HG02571 (cell line): ENCODE results near the gene ENDOG.
A peak's percentile ranks its signal among the peaks of the same experiment; 100 is the strongest.
"Not testable (repeated sequence)": the region's sequence is repeated elsewhere in the genome, so short reads cannot be mapped to it uniquely, and the experiment has no call there.

Source experiments
- ATAC-seq: cut with Tn5 transposase; IDR thresholded peaks from one replicate; pipeline ENCODE4 v1.9.1; 2021; ENCODE audit warnings: mild to moderate bottlenecking, moderate library complexity; ENCODE audit not compliant: unreplicated experiment

ENDOG gene

DNA sequence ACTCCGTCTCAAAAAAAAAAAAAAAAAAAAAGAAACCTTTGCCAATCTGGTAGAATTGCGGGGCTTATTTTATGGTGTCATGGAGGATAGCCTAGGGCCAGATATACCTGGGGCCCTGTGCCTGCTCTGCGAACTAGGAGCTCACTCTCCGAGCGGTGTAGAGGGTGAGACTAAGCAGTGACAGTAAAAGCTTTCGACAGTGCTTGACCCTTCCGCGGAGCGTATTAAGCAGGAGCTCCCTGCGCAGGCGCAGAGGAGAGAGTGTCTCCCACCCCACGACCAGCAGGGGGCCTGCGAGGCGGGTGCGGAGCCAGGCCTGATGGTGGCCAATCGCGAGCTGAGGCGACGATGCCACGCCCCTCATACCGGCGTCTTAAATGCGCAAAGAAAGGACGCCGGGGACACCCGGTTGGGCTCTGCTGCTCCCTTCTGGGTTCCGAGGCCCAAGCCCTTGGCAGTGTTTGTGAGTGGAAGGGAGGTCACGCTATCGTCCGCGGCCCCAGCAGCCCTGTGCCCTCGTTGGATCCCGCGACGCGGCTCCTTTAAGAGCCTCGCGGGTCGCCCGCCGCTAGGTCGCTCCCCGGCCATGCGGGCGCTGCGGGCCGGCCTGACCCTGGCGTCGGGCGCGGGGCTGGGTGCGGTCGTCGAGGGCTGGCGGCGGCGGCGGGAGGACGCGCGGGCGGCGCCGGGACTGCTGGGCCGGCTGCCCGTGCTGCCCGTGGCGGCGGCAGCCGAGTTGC, at the start of gene ENDOG:
TSS of gene ENDOG (plus strand) at position 402 of the 740 bp plus-strand sequence. CDS start at position 587, 185 bp downstream.
- peak; percentile 88 for ATAC-seq

DNA sequence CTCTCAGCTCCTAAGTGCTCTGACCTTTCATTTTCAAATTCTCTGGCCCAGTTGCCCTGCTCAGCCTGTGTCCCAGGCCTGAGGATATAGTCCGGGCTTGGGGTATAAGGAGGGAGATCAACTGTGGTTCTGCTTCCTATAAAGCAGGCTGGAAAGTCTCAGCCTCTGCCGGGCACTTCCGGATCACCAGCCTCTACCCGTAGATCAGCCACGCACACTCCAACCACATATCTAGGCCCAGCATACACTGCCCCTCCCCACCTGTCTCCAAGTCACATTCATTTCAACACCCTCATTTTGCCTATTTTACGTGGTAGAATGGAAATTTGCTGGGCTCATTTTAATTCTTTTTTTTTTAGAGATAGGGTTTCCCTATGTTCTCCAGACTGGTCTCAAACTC, 49.7 kb upstream of the ENDOG start:
- no peak for ATAC-seq

DNA sequence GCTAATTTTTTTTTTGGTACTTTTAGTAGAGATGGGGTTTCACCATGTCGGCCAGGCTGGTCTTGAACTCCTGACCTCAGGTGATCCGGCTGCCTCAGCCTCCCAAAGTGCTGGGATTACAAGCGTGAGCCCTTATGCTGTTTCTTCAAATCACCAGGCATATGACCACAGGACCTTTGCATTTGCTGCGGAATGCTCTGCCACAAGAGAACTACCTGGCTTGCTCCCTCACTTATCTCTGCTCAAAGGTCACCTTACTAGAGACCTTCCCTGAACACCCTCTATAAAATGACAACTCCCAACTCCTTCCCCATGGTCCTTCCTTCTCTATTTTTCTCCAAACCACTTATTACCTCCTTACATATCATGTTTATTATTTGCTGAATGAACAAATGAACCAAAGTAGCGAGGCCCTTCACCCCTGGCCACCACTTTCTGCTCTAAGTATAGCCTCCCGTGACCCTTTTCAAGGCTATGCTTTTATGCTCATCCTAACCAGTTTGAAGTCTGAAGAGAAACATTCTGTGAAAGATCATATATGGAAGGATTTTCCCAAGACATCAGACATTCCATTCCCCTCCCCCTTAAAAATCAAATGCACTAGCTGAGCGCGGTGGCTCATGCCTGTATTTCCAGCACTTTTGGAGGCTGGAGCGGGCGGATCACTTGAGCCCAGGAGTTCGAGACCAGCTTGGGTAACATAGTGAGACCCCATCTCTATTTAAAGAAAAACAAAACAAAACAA, 47.8 kb upstream of the ENDOG start:
- no peak for ATAC-seq

DNA sequence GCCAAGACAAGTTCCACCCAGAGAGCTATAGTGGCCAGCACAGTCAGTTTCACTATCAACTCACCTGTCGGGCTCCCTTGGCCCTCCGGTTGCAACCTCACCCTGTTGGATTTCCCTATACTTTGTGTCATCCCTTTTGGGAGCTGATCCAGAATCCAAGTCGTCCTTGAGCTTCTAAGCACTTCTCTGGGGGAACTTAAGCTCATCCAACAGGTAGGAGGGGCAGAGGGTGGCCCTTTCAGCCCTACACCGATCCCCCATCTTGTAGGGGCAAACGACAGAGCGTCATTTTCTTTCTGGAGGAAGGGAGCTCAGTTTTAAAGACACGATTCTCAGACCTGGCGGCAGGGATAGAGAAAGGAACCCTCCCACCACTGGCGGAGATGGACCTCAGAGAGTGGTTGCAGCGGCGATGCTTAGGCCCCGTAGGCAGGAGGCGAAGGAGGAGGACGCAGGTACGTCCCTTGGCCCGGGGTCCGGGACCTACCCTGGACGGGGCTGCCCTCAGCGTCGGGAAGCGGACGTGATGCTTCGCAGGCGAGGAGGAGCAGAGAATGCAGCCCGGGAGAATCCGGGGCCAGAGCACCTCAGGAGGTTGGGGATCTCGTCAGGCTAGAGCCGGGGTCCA, 47.1 kb upstream of the ENDOG start:
- peak; percentile 14 for ATAC-seq

DNA sequence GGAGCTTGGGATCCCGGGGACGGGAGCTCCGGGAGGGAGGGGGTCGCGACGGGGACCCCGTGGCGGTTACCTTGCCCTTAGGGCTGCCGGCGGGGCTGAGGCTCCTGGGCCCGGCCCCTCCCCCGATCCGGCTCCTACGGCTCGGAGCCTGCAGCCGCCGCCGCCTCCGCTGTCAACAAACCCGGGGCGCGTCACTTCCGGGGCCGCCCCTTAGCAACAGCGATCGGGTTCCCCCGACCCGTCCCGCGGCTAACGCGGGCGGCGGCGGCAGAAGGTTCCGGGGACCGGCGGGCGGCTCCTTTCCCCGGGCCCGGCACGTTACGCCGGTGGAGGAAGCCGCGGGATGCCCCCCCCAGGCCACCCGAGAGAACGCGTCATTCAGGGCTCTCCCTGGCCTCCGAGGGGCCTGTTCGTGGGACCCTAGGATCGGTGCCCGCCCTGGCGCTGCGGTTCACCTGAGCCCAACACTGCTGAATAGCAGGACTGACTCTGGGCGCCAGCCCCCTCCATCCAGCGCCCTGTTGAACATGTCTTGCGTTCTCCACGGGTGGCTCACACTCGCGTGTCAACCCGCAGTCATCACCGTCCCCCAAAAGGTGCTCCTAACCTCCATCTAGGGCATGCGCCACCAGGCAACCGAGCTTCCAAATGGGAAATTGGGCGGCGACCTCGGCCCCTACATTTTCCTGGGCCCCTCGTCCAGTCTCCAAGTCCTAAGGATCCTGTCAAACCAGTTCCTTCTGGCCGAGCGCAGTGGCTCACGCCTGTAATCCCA, 46.4 kb upstream of the ENDOG start, which contains the start of gene ZER1:
TSS of gene ZER1 (minus strand) at position 183 of the 775 bp plus-strand sequence. CDS start 16,362 bp downstream, outside the sequence.
- peak; percentile 86 for ATAC-seq

DNA sequence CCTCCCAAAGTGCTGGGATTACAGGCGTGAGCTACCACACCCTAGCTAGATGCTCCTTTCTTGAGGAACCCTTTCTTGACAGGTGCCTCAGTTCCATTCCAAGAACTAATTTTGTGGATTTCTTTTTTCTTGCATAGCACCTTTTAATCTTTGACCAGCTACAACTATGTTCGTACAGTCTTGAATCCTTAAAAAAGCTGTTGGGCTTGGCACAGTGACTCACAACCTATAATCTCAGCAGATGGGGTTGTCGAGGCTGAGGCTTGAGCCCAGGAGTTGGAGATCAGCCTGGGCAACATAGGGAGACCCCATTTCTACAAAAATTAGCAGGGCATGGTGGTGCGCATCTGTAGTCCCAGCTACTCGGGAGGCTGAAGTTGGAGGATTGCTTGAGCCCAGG, 45.3 kb upstream of the ENDOG start:
- no peak for ATAC-seq

DNA sequence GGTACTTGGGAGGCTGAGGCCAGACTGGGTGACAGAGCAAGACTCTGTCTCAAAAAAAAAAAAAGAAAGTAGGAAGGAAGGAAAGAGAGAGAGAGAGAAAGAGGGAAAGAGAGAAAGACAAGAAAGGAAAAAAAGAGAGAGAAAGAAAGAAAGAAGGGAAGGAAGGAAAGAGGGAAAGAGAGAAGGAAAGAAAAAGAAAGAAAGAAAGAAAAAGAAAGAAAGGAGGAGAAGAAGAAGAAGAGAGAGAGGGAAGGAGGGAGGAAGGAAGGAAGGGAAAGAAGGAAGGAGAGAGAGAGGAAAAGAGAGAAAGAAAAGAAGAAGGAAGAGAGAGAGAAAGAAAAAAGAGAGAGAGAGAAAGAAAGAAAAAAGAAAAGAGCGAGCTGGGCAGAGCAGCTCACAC, 43.5 kb upstream of the ENDOG start:
- ATAC-seq = no peak

DNA sequence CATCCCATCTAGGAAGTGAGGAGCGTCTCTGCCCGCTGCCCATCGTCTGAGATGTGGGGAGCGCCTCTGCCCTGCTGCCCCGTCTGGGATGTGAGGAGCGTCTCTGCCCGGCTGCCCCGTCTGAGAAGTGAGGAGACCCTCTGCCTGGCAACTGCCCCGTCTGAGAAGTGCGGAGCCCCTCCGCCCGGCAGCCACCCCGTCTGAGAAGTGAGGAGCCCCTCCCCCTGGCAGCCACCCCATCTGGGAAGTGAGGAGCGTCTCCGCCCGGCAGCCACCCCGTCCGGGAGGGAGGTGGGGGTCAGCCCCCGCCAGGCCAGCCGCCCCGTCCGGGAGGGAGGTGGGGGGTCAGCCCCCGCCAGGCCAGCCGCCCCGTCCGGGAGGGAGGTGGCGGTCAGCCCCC, 38.2 kb upstream of the ENDOG start:
- not testable (repeated sequence) for ATAC-seq

DNA sequence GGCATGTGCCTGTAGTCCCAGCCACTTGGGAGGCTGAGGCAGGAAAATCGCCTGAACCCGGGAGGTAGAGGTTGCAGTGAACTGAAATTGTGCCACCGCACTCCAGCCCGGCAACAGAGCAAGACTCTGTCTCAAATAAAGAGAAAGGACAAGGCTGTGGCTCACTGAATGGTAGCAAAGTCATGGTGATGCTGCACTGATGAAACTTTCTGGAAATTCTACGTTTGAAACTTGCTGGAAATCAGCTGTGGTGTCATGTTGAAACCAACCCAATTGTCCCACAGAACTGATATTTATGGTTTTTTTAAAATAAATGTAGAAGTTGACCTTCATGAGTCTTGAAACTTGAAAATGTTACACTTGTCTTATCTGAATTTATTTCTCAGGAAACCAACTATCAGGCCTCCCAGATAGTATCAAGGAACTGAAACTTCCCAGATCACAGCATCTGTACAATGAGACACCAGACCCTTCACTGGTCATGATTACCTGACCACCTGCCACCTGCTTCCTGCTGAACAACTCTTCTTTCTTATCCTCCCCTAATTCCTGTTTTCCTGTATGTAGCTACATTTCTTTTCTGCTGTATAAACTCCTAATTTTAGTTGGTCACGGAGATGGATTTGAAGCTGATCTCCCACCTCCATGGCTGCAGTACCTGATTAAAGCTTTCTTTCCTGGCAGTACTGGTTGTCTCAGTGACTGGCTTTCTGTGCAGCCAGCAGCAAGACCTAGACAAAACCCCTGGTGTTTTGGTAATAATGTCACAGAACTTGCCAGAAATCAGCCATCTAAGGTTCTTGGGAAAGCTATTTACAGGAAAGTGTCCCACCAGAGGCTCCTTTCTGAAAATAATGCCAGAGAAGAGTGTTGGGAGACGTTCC, 36.9 kb upstream of the ENDOG start:
- no peak for ATAC-seq

DNA sequence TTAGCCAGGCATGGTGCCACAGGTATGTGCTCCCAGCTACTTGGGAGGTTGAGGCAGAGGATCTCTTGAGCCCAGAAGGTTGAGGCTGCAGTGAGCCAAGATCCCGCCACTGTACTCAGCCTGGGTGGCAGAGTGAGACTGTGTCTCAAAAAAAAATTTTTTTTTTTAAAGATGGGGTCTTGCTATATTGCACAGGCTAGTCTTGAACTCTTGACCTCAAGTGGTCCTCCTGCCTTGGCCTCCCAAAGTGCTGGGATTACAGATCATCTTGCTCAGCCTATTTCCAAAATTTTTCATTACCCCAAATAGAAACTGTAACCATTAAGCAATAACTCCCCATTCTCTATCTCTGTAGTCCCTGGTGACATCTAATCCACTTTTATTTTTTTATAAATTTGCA, 35.6 kb upstream of the ENDOG start:
- no peak for ATAC-seq

DNA sequence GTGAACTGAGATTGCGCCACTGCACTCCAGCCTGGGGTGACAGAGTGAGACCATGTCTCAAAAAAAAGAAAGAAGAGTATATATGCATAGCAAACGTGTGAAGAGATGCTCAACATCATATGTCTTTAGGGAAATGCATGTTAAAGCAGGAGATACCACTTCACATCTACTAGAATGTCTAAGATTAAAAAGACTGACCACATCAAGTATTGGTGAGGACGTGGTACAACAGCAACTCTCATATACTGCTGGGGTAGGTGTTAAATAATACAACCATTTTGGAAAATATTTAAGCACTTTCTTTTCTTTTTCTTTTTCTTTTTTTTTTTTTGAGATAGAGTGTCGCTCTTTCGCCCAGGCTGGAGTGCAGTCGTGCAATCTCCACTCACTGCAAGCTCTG, 32.9 kb upstream of the ENDOG start:
- no peak for ATAC-seq

DNA sequence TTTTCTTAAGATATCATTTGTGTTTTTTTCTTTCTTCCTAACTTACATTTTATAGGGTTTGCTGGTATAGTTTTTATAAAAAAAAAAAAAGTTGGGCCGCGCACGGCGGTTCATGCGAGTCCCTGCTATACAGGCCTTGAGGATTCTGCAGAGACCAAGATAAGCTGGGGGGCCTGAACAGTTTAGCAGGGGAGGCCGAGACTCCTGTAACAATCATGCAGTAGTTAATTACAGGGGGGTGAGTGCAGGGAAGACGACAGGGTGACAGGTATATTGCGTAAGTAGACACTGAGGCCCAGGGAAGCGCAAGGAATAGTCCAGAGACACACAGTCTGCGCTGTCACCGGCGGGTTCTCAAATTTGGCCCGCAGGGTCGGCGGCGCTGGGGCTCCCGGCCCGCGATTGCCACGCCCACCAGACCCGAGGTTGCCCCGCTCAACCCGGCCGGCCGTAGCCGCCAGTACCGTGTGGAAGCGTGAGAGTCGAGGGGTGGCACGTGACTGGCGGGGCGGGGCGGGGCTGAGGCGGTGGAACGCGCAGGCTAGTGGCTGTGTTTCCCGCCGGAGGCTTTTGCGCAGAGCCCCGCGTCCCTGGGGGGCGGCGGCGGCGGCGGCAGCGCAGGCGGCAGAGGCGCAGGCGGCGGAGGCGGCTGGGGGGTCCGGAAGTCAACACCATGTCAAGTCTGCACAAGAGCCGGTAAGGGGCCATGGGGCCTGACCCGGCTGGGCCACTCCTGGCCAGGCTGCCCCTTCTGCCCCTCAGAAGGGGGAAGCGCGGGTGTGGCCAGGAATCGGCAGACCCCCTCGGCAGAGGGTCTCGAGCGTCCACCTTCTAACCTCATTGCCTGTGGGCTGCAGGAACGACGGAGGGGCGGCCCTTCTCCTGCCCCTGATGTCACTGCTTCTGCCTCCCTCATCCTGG, 31.4 kb upstream of the ENDOG start, which contains the start of gene TBC1D13:
TSS of gene TBC1D13 (plus strand) at position 573 of the 921 bp plus-strand sequence. CDS start at position 674, 101 bp downstream.
- ATAC-seq = peak; percentile 79

DNA sequence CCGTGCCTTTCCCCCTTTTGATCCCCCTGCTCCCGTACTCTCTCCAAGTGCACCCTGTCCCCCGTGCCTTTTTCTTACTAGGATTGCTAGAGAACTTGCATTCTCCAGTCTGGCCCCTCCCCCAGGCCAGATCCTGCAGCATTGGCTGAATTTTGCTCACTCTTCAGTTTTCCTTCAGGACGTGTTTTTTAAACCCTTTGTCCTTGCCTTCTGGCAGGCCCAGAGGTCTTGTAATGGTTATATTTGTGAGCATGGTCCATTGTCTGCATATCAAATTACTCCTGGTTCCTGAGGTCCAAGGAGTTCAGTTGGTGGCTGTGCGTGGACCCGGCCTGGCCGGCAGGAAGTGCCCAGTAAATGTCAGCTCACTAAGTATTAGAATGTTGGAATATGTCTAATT, 30.6 kb upstream of the ENDOG start:
- ATAC-seq = no peak

DNA sequence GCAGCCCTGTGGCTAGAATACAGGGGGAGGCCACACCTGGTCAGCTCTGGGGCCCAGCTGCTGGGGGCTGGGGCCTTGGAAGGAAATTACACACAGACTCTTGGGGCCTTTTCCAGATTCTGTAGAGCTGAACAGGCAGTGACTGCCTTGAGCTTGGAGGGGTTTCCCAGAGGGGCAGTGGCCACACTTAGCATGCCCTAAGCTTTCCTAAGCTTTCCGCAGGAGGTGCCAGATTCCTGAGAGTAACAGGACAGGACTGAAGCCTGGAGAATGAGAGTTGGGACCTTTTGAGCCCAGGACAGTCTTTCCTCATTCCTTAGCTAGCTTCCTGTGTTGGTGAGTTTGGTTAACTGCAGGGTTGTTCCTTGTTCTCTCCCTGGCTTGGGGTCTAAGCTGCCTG, 29.9 kb upstream of the ENDOG start:
- no peak for ATAC-seq

DNA sequence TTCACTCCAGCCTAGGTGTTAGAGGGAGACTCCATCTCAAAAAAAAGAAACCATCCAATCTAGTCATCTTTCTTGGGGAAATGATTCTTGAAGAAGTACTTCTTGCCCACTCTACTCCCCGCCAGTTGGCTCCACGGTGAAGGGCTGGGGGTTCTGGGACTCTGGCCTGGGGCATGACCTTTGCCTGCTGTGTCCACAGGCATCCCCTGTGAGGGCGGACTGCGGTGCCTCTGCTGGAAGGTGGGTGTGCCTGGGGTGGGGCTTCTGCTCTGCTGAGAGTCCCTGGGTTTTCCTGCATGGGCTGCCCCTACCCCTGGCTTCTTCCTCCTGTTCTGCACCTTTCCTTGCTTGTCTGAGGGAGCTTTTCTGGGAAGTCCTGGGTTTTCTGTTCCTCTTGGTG, 27.8 kb upstream of the ENDOG start:
- ATAC-seq = no peak

DNA sequence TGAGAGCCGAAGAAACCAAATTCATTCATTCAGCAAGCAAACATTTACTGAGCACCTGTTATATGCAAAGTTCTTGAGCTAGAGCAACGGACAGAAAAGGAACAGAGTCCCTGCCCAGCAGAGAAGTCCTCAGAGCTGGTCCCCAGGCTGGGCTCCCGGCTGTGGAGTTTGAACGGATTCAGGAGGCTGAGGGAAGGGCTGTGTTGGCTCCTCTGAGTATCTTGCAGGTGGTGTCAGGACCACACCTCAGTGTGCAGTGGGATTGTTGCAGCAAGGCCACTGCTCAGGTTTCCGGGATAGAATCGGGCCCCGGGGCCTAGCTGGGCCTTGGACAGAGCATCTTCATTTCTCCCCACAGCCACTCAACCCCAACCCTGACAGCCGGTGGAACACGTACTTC, 26.2 kb upstream of the ENDOG start:
- ATAC-seq = no peak

DNA sequence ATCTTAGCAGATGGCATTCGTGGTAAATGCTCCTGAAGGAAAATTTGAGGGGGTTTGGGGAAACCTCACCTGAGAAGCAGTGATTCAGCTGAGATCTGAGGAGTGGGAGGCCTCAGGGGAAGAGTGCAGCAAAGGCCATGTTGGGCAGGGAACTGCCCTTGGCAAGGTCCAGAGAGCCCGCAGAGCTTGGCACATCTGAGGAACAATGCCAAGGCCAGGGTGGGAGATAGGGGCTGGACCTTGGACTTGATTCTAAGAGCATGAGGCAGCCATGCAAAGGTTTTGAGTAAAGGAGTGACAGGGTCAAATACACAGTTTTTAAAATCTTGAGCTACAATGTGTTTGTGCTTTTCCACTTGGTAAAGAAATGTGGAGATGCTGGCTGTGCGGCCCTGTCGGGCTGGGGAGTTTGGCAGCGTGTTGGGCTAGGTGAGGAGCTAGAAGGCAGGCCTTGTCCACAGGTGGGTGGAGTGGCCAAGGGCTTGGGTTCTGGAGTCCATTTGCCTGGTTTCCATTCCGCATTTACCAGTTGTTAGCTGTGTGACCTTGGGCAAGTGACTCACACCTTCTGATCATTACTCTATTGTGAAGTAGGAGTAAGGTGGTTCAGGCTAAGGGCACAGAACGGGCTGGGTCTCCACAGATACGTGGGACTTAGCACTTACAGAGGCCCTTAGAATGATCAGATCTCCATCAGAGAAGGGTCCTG, 25.2 kb upstream of the ENDOG start:
- no peak for ATAC-seq

DNA sequence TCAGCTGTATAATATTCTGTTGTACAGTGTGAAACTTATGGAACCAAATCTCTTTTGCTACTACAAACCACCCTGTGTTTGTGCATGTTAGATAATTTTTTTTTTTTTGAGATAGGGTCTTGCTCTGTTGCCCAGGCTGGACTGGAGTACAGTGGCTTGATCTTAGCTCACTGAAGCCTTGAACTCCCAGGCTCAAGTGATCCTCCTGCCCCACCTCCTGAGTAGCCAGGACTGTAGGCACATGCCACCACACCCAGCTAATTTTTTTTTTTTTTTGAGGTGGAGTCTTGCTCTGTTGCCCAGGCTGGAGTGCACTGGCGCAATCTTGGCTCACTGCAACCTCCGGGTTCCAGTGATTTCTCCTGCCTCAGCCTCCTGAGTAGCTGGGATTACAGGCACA, 23.3 kb upstream of the ENDOG start:
- not testable (repeated sequence) for ATAC-seq
